Measurements from ENCODE around the gene CD58.

CD58 gene

GRCh38 chr1:116491700-116492357, 79.0 kb downstream of the CD58 start:
- DNase-seq: no peak

GRCh38 chr1:116490588-116490987, 80.2 kb downstream of the CD58 start:
- no peak for DNase-seq

- DNase-seq: no peak
These were observed 81.6 kb downstream of the CD58 start for GRCh38 chr1:116489231-116489697.

DNA sequence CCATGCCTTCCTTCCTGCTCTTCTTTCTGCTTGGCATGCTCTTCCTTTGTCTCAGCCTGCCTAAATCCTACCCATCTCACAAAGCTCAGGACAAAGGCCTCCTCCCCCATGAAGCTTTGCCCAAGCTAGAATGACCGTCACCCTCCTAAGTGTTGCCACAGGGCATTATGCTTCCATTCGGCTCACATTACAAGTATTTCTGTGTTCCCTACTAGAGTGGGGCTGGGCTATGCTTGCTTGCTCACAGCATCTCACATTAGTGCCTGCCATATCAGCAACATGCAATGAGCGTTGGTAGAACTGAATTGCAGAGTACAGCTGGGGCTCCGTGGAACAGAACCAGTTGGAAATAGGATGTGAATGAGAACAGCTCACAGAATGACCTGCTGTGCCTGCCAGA, 82.8 kb downstream of the CD58 start:
- no peak for DNase-seq

- no peak for DNase-seq
These were observed 83.2 kb downstream of the CD58 start for GRCh38 chr1:116487583-116487982.

GRCh38 chr1:116487031-116487430, 83.8 kb downstream of the CD58 start:
- no peak for DNase-seq

GRCh38 chr1:116486424-116486823, 84.4 kb downstream of the CD58 start:
- no peak for DNase-seq

- DNase-seq: no peak
These were observed 84.8 kb downstream of the CD58 start for GRCh38 chr1:116485976-116486375.

- DNase-seq: peak; percentile 82 to 83
These were observed 85.6 kb downstream of the CD58 start for GRCh38 chr1:116485071-116485735.

- peak in 1 of 2 experiments; percentile 23 for DNase-seq
These were observed 87.1 kb downstream of the CD58 start for GRCh38 chr1:116483481-116484309.

DNA sequence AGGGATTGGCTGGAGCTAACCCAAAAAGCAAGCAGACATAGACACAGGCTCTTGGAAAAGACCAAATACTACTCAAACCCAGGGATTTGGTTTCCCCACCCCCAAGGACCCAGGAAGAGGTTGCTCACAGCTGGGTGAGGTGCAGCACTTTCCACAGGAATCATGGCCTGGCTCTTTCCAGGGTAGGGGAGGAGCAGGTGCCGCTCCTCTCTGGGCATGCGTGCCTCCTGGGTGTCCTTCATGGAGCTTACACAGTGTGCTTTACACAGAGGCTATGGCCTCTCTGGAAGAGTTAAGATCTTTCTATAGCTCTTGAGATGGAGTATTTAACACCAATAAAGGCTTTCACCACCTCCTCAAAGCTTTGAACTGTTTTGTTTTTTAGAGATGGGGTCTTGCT, 88.3 kb downstream of the CD58 start:
- no peak for DNase-seq

DNA sequence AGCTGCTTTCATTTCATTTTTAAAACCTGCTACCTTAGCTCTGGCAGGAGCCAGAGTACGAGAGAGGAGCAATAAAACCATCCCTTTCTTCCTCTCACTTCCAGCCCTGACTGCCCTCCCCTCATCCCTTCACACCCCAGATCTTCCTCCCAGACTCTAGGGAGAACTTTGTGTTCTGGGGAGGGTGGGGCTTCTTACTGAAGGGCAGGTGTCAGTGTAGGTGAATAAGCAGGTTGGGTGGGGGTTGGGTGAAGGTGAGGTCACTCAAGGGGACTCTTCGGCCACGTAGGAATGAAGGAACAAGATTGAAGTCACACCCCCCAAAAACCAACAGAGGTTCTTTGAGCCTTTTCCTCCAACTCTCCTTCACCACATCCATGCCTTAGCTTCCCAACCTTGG, 88.9 kb downstream of the CD58 start:
- no peak for DNase-seq

DNA sequence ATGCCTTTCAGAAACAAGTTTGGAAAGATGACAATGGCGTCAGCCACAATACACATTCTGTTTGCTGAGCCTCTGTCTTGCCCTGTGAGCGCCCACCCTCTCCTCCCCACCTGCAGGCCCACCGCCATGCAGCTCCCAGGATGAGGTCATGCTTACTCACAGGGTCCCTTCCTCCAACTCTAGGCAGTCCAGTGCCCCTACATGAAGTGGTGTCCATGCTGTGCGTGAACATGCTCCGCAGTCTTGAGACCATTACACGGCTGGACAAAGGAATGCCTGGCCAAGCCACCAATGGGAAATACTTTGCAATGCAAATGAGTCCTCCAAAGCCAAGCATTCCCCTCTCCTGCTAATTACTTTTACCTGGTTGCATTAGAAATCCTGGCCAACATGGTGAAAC, 92.2 kb downstream of the CD58 start:
- DNase-seq: no peak

DNA sequence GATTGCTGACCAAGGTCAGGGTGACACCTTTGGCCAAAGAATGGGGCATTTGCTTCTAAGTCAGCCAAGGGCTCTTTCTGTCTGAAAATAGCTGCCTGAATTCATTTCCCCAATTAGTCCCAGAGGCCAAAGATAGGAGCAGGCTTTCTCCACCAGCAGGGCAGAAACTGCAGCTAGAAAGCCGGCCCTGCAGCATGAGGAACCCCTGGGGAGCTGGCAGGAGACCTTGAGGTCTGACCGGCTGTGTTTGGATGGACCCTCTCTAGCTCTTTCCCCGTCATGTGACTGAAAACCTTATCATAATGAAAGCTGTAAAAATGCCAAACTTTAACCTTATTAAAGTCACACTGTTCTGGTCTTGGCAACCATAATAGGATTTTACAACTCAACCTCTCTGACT, 93.4 kb downstream of the CD58 start:
- DNase-seq: no peak

DNA sequence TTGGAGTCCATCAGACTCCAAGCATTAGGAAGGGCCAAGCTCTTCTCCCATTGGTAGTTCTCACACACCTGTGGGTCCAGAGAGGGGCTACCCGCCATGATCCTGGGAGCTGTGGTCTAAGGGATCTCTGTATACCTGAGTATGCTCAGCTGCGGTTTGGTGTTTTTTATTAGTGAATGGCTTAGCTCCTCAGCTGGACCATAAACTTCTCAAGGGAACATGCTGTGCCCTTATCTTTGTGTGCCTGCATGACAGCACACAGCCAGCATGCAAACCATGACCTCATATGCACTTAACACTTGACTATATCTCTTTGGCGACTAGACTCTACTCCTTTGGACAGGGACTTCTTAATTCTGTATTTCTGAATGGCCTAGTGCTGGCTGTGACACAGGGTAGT, 94.5 kb downstream of the CD58 start:
- DNase-seq: no peak

DNA sequence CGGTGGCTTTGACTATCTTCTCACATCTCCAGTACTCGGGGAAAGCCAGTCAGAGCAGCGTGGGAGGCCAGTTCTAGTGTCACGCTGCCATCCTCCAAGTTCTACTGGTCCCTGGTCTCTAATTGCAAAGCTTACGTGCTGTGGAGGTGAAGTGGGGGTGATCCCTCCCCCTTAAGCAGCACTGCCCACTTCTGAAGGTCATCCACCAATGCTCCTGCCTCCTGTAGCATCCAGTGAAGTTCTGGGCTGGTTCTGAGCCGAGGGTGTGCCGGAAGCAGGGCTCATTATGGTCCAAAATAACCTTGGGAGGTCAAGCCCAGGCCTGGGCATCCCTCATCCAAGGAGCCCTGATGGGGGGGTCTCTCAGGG, 95.0 kb downstream of the CD58 start:
- DNase-seq: no peak

GRCh38 chr1:116474921-116475849, 95.6 kb downstream of the CD58 start:
- no peak for DNase-seq

- peak in 1 of 2 experiments; percentile 7 for DNase-seq
These were observed 98.3 kb downstream of the CD58 start for GRCh38 chr1:116472431-116472961.

DNA sequence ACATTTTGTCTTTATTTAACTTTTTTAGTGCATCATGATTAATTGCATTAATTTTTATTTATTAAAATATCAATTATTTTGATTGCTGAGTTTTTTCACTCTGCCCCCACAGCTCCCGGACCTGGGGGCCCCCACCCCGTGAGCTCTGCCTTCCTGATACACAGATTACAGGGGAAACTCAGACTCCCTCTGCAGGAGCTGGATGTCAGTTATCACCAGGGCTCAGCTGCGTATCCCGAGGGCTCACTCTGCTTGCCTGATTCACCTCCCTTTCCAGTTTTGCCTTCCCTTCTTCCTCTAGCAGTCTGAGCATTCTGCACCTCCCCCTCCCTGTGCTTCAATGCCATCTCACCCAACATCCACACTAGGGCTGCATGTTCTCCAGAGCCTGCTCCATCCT, 99.6 kb downstream of the CD58 start:
- DNase-seq: peak in 1 of 2 experiments; percentile 34

DNA sequence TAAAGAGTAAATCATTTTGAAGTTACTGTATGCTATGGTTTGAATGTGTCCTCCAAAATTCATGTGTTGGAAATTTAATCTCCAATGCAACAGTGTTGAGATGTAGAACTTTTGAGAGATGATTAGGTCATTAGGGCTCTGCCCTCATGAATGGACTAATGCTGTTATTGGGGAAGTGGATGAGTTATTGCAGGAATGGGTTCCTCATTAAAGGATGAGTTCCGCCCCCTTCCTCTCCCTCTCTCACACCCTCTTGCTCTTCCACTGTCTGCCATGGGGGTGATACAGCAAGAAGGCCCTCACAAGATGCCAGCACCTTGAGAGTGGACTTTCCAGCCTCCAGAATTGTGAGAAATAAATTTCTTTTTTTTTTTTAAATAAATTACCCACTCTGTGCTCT, 100.2 kb downstream of the CD58 start:
- DNase-seq: no peak

DNA sequence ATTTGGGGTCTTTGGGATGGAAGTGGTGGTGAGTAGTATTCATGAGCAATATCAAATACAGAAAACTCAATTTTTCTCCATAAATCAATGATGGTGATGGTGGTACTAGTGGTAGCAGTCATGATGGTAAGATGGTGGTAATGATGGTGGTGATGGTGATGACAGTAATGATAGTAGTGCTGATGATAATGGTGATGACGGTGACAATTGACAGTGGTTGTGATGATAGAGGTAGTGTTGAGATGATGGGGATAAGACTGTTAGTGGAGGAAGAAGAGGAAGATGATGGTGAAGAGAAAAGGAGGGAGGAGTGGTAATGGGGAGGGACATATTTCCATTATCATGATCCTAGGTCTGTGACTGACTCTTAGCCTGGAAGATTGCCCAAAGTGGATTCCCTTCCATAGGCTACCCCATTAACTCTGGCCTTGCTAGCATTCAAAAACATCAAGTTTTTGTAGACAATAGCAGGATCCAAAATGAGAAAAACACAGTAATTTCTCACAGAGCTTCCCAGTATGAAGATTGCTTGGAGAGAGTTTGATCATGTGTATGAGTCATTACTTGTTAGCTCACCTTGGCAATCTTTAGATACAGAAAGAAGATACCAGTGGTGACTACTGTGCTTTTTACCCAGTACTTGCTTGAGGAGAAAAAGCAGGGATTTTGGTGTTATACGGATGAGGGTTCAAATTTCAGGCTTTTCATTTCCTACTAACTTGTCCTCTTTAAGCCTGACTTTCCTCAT, 103.8 kb downstream of the CD58 start:
- DNase-seq: no peak
